Mesangial cell (primary cell): ENCODE results near the gene MMD. TPM values are rescaled to one million over a fixed set of nuclear protein-coding genes. Genes with fewer than 3 reads are reported as not detected.

Source experiments
- total RNA-seq: library from RNA; depleted of rRNA; stranded (reverse); fragments of >200 nt; gene quantifications from 2 replicates; pipeline ENCODE4 v1.2.3, GENCODE V29; 2015

MMD gene, protein sequence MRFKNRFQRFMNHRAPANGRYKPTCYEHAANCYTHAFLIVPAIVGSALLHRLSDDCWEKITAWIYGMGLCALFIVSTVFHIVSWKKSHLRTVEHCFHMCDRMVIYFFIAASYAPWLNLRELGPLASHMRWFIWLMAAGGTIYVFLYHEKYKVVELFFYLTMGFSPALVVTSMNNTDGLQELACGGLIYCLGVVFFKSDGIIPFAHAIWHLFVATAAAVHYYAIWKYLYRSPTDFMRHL
- 14.0 and 17.1 TPM in 2 replicates for total RNA-seq

DNA sequence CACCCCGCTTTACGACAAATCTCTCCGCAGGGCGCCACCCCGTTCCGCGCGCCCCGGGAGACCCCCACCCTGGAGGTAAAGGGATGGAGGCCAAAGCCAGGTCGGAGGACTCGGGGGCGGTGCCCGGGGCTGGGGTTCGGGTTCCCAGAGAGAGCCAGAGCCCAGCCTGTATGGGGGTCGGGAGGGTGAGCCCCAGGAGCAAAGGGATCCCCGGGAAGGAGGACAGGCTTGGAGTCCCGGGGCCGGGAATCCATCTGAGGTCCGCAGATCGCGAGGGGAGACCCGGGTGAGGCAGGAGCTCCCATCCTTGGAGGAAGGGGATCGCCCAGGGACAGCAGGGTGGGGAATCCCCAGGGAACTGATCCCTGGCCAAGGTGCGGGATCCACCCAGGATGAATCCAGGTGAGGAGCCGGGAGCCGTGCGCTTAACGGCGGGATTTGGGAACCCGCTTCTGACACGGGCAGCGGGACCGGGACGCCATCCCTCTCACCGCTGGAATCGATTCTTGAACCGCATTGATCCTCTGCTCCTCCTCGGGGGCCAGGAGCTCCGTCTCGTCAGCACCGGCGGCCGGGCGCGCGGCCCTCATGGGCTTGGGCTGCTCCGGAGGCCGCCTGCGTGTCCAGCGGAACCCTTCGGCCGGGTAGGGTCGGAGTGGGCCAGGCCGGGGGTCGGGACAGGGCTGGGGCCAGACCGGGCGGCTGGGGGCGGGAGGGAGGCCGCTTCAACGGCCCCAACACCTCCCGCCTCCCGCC is at the start of gene MMD:
TSS of gene MMD (minus strand) at position 657 of the 756 bp plus-strand sequence. CDS start at position 517, 140 bp downstream.

Other genes with a start within 250 kb of the MMD start
- 1.3 TPM in 1 of 2 replicates, not detected in the other for gene HLF, start 156.9 kb downstream of the MMD start, total RNA-seq
- gene SMIM36, start 89.6 kb upstream of the MMD start, total RNA-seq: not detected in 2 replicates